Effector CD4-positive, alpha-beta T cell (primary cell): Measurements from ENCODE around the gene RNASE7. TPM values are rescaled to one million over a fixed set of nuclear protein-coding genes. Genes with fewer than 3 reads are reported as not detected.
"Not testable (repeated sequence)": the region's sequence is repeated elsewhere in the genome, so short reads cannot be mapped to it uniquely, and the experiment has no call there.

Source experiments
- DNase-seq: peaks from one replicate; pipeline ENCODE4 v3.0.0-alpha.2; 2020
- total RNA-seq: gene quantifications from one replicate; lab custom pipeline; 2026; lab: John Stamatoyannopoulos, UW

The RNASE7 gene
- total RNA-seq = not detected

- DNase-seq = no peak
These were observed at the start of gene RNASE7 for GRCh38 chr14:21041676-21042433. Gene RNASE7, plus strand, starts transcription at chr14:21042362. Its CDS starts 631 bp downstream, at chr14:21042993.

GRCh38 chr14:20996521-20996920, 45.6 kb upstream of the RNASE7 start:
- no peak for DNase-seq

- DNase-seq = no peak
These were observed 45.0 kb upstream of the RNASE7 start for GRCh38 chr14:20997115-20997514.

- no peak for DNase-seq
These were observed 44.6 kb upstream of the RNASE7 start for GRCh38 chr14:20997564-20997963.

- DNase-seq = no peak
These were observed 44.0 kb upstream of the RNASE7 start for GRCh38 chr14:20998139-20998538.

GRCh38 chr14:20998674-20999366, 43.3 kb upstream of the RNASE7 start, which contains the start of gene SLC39A2:
Gene SLC39A2, plus strand, starts transcription at chr14:20999293. Its CDS starts 154 bp downstream, at chr14:20999447.
- DNase-seq = no peak

- DNase-seq = no peak
These were observed 42.6 kb upstream of the RNASE7 start for GRCh38 chr14:20999591-20999990.

GRCh38 chr14:21001218-21001617, 40.9 kb upstream of the RNASE7 start:
- DNase-seq = no peak

GRCh38 chr14:21003788-21004346, 38.3 kb upstream of the RNASE7 start:
- no peak for DNase-seq

GRCh38 chr14:21009721-21010120, 32.4 kb upstream of the RNASE7 start:
- DNase-seq = not testable (repeated sequence)

- DNase-seq = no peak
These were observed 31.0 kb upstream of the RNASE7 start for GRCh38 chr14:21011136-21011535.

- peak; percentile 85 for DNase-seq
These were observed 27.4 kb upstream of the RNASE7 start for GRCh38 chr14:21014761-21015190.

GRCh38 chr14:21015312-21015711, 26.9 kb upstream of the RNASE7 start:
- DNase-seq = no peak

- DNase-seq = no peak
These were observed 25.6 kb upstream of the RNASE7 start for GRCh38 chr14:21016413-21017190.

GRCh38 chr14:21017528-21018245, 24.5 kb upstream of the RNASE7 start:
- no peak for DNase-seq

GRCh38 chr14:21018286-21018685, 23.9 kb upstream of the RNASE7 start:
- no peak for DNase-seq

GRCh38 chr14:21018781-21019180, 23.4 kb upstream of the RNASE7 start:
- DNase-seq = no peak

- no peak for DNase-seq
These were observed 22.8 kb upstream of the RNASE7 start for GRCh38 chr14:21019366-21019765.

GRCh38 chr14:21020977-21021545, 21.1 kb upstream of the RNASE7 start:
- DNase-seq = no peak

- no peak for DNase-seq
These were observed 19.5 kb upstream of the RNASE7 start for GRCh38 chr14:21022686-21023085.

GRCh38 chr14:21023174-21023573, 19.0 kb upstream of the RNASE7 start:
- DNase-seq = no peak
